Measurements from ENCODE around the gene PGAP2. TPM values are rescaled to one million over a fixed set of nuclear protein-coding genes. Genes with fewer than 3 reads are reported as not detected.

Gene PGAP2
- total and polyA plus RNA-seq, 2 of the 13 experiments (the other 11 are each of a cell fraction or from before 2014, with no cell fraction given), result 21.5 to 47.8 TPM

- TF ChIP-seq MLLT10 (CRISPR knock-in tag; IDR thresholded peaks at IDR 0.05), result no peak
- TF ChIP-seq, protein P1, sequence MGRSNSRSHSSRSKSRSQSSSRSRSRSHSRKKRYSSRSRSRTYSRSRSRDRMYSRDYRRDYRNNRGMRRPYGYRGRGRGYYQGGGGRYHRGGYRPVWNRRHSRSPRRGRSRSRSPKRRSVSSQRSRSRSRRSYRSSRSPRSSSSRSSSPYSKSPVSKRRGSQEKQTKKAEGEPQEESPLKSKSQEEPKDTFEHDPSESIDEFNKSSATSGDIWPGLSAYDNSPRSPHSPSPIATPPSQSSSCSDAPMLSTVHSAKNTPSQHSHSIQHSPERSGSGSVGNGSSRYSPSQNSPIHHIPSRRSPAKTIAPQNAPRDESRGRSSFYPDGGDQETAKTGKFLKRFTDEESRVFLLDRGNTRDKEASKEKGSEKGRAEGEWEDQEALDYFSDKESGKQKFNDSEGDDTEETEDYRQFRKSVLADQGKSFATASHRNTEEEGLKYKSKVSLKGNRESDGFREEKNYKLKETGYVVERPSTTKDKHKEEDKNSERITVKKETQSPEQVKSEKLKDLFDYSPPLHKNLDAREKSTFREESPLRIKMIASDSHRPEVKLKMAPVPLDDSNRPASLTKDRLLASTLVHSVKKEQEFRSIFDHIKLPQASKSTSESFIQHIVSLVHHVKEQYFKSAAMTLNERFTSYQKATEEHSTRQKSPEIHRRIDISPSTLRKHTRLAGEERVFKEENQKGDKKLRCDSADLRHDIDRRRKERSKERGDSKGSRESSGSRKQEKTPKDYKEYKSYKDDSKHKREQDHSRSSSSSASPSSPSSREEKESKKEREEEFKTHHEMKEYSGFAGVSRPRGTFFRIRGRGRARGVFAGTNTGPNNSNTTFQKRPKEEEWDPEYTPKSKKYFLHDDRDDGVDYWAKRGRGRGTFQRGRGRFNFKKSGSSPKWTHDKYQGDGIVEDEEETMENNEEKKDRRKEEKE (IDR thresholded peaks at IDR 0.05), result no peak
- TF ChIP-seq SPEN (CRISPR knock-in tag; IDR thresholded peaks at IDR 0.05; ENCODE audit: low read depth), result peak; percentile 58; the same call in 1 of the 2 replicates
- TF ChIP-seq MXI1 (IDR thresholded peaks at IDR 0.05; ENCODE audit: borderline replicate concordance, low read depth, low read length), result peak; percentile 92; the same call in 1 of the 3 replicates
- peak; percentile 78; the same call in 1 of the 2 replicates for TF ChIP-seq ZNF547 (CRISPR knock-in tag; IDR thresholded peaks at IDR 0.05)
- peak; percentile 92; the same call in 1 of the 2 replicates for TF ChIP-seq SMYD3 (CRISPR knock-in tag; IDR thresholded peaks at IDR 0.05)
- peak; percentile 36; the same call in 1 of the 2 replicates for TF ChIP-seq FOXO1 (CRISPR knock-in tag; IDR thresholded peaks at IDR 0.05)
- TF ChIP-seq ZNF205 (CRISPR knock-in tag; IDR thresholded peaks at IDR 0.05), result no peak
- TF ChIP-seq PHF8 (CRISPR knock-in tag; IDR thresholded peaks at IDR 0.05), result peak; percentile 90
- TF ChIP-seq, protein P2, sequence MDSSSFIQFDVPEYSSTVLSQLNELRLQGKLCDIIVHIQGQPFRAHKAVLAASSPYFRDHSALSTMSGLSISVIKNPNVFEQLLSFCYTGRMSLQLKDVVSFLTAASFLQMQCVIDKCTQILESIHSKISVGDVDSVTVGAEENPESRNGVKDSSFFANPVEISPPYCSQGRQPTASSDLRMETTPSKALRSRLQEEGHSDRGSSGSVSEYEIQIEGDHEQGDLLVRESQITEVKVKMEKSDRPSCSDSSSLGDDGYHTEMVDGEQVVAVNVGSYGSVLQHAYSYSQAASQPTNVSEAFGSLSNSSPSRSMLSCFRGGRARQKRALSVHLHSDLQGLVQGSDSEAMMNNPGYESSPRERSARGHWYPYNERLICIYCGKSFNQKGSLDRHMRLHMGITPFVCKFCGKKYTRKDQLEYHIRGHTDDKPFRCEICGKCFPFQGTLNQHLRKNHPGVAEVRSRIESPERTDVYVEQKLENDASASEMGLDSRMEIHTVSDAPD (CRISPR knock-in tag; IDR thresholded peaks at IDR 0.05), result peak; percentile 80
- no peak for TF ChIP-seq GATAD2A (CRISPR knock-in tag; IDR thresholded peaks at IDR 0.05)
- TF ChIP-seq ZNF709 (CRISPR knock-in tag; IDR thresholded peaks at IDR 0.05), result peak; percentile 58
- TF ChIP-seq RBM22 (optimal IDR thresholded peaks at IDR 0.05; ENCODE audit: low read length), result no peak
- TF ChIP-seq, protein P3, sequence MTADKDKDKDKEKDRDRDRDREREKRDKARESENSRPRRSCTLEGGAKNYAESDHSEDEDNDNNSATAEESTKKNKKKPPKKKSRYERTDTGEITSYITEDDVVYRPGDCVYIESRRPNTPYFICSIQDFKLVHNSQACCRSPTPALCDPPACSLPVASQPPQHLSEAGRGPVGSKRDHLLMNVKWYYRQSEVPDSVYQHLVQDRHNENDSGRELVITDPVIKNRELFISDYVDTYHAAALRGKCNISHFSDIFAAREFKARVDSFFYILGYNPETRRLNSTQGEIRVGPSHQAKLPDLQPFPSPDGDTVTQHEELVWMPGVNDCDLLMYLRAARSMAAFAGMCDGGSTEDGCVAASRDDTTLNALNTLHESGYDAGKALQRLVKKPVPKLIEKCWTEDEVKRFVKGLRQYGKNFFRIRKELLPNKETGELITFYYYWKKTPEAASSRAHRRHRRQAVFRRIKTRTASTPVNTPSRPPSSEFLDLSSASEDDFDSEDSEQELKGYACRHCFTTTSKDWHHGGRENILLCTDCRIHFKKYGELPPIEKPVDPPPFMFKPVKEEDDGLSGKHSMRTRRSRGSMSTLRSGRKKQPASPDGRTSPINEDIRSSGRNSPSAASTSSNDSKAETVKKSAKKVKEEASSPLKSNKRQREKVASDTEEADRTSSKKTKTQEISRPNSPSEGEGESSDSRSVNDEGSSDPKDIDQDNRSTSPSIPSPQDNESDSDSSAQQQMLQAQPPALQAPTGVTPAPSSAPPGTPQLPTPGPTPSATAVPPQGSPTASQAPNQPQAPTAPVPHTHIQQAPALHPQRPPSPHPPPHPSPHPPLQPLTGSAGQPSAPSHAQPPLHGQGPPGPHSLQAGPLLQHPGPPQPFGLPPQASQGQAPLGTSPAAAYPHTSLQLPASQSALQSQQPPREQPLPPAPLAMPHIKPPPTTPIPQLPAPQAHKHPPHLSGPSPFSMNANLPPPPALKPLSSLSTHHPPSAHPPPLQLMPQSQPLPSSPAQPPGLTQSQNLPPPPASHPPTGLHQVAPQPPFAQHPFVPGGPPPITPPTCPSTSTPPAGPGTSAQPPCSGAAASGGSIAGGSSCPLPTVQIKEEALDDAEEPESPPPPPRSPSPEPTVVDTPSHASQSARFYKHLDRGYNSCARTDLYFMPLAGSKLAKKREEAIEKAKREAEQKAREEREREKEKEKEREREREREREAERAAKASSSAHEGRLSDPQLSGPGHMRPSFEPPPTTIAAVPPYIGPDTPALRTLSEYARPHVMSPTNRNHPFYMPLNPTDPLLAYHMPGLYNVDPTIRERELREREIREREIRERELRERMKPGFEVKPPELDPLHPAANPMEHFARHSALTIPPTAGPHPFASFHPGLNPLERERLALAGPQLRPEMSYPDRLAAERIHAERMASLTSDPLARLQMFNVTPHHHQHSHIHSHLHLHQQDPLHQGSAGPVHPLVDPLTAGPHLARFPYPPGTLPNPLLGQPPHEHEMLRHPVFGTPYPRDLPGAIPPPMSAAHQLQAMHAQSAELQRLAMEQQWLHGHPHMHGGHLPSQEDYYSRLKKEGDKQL (CRISPR knock-in tag; IDR thresholded peaks at IDR 0.05; ENCODE audit: low read depth), result 0 out of 2 replicates have a peak, but pooled peaks have one; percentile 17
- TF ChIP-seq, protein P4, sequence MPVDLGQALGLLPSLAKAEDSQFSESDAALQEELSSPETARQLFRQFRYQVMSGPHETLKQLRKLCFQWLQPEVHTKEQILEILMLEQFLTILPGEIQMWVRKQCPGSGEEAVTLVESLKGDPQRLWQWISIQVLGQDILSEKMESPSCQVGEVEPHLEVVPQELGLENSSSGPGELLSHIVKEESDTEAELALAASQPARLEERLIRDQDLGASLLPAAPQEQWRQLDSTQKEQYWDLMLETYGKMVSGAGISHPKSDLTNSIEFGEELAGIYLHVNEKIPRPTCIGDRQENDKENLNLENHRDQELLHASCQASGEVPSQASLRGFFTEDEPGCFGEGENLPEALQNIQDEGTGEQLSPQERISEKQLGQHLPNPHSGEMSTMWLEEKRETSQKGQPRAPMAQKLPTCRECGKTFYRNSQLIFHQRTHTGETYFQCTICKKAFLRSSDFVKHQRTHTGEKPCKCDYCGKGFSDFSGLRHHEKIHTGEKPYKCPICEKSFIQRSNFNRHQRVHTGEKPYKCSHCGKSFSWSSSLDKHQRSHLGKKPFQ (CRISPR knock-in tag; IDR thresholded peaks at IDR 0.05; ENCODE audit: insufficient replicate concordance), result peak; percentile 87
- TF ChIP-seq LBX2 (CRISPR knock-in tag; IDR thresholded peaks at IDR 0.05; ENCODE audit: borderline replicate concordance), result peak; percentile 61; the same call in 1 of the 2 replicates
- peak; percentile 97 for TF ChIP-seq ZNF256 (CRISPR knock-in tag; conservative IDR thresholded peaks at IDR 0.05)
Measured at GRCh38 chr11:3797329-3798090, 10.8 kb upstream of the PGAP2 start, which contains the start of gene NUP98 (continued).

All from HepG2 (cell line).